HL-60 (cell line): ENCODE data around the gene ATAD2B.
"Not testable (repeated sequence)": the region's sequence is repeated elsewhere in the genome, so short reads cannot be mapped to it uniquely, and the experiment has no call there.

Experiments used
- CTCF ChIP-seq: IDR thresholded peaks from one replicate; pipeline ENCODE4 v1.5.1; 2011; ENCODE audit warnings: low read length, control low read depth, inconsistent platforms; ENCODE audit not compliant: insufficient read depth
- GABPA ChIP-seq: IDR thresholded peaks from 2 replicates; pipeline ENCODE4 v1.6.1; 2012; ENCODE audit warnings: low read depth
- POLR2AphosphoS5 ChIP-seq: IDR thresholded peaks from 2 replicates; pipeline ENCODE4 v1.6.1; 2012; ENCODE audit warnings: low read depth
- REST ChIP-seq: IDR thresholded peaks from 2 replicates; pipeline ENCODE4 v1.6.1; 2012; ENCODE audit warnings: low read depth; ENCODE audit not compliant: insufficient replicate concordance

- TF ChIP-seq CTCF, POLR2AphosphoS5, REST, GABPA: not testable (repeated sequence)
Measured at GRCh38 chr2:23723029-23723428, 203.9 kb downstream of the ATAD2B start.
